HG03060 (cell line): ENCODE results near the gene BRINP3.
"Not testable (repeated sequence)": the region's sequence is repeated elsewhere in the genome, so short reads cannot be mapped to it uniquely, and the experiment has no call there.

Source experiments
- ATAC-seq: cut with Tn5 transposase; IDR thresholded peaks from one replicate; pipeline ENCODE4 v1.9.1; 2021; ENCODE audit warnings: low read depth, moderate number of reproducible peaks; ENCODE audit not compliant: unreplicated experiment

BRINP3 gene

DNA sequence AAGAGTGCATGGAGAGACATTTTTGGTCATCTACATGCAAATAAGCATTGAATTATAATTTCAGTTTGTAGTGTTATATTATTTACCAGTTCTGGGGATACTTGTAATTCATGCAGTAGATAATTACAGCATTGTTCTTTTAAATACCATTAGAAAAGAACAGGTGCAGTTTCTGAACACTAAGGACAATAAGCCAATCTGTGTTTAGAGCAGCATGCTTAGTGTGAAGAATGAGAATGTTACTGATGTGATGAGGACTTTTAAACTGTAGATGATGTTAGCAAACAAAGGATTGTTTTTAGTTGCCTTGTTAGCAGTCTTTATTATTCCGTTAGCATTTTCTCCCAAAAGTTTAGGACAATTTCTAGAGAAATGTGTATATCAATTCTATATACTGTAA is 348.3 kb downstream of the BRINP3 start:
- no peak for ATAC-seq

GRCh38 chr1:190126728-190127127 is 350.9 kb downstream of the BRINP3 start:
- no peak for ATAC-seq

GRCh38 chr1:190124068-190124467 is 353.6 kb downstream of the BRINP3 start:
- no peak for ATAC-seq

DNA sequence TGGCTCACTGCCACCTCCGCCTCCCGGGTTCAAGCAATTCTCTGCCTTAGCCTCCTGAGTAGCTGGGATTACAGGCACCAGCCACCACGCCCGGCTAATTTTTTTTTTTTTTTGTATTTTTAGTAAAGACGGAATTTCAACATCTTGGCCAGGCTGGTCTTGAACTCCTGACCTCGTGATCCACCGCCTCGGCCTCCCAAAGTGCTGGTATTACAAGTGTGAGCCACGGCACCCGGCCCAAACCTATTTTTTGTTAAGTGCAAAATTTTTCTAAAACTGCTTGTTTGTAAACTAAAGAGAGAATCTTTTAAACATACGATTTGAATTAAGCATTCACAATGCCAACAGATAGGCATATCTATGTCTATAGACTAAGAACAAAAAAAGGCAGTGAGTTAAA is 357.1 kb downstream of the BRINP3 start:
- ATAC-seq: not testable (repeated sequence)

- no peak for ATAC-seq
These were observed 358.0 kb downstream of the BRINP3 start for GRCh38 chr1:190119683-190120082.

GRCh38 chr1:190116921-190117320 is 360.7 kb downstream of the BRINP3 start:
- ATAC-seq: no peak

DNA sequence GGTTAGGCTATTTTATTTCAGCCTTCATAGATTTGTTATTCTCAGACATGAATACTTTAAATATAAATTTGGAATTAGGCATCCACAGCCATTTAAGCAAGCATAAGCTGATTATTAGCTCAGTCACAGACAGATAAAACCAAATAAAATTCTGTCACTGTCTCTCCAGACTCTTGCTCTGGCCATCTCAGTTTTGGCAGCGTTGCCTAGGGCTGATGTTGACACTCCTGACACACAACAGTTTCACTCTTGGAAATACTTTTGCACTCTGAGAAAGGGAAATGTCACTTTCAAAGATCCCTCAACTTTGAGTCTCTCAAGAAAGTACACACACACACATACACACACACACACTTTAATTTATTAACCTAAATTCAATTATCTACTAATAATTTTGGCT is 372.7 kb downstream of the BRINP3 start:
- ATAC-seq: no peak

GRCh38 chr1:190102757-190103326 is 374.8 kb downstream of the BRINP3 start:
- ATAC-seq: no peak

GRCh38 chr1:190101756-190102155 is 375.9 kb downstream of the BRINP3 start:
- ATAC-seq: no peak

DNA sequence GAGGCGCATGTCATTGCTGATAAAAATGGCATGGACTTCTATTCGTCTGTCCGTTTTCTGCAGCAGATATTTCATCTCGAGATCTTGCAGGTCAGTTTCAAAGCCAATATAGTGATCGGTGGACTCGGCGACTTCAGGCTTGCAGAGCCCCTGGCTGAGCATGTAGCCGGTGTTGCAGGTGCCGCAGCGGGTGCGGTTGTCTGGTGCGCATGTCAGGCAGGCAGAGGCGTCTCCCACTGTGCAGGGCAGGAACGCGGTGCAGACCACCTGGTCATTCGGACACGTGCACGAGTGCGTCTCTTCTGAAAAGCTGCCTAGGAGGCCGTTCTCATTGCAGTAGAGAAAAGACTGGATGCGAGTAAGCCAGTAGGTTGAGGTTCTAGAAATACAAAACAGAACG is 378.9 kb downstream of the BRINP3 start:
- ATAC-seq: no peak

DNA sequence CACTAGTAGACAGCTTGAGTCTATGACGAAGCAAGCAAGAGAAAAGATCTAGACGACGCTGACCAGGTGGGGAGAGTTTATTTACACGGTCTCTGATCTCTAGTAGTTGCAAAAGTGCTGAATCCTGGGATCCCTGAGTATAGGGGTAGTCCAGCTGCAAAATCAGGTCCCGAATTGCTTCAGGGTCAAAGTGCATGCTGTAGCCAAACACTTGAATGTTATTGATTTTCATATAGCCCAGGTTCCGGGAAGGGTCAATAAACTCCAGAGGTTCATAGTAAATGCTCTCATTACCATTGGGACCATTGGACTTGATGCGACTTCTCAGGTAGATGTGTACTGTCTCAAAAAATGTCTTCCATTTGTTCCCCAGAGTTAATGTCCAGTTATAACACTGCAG is 379.6 kb downstream of the BRINP3 start:
- no peak for ATAC-seq

GRCh38 chr1:190095596-190095995 is 382.1 kb downstream of the BRINP3 start:
- no peak for ATAC-seq

GRCh38 chr1:190084552-190084951 is 393.1 kb downstream of the BRINP3 start:
- no peak for ATAC-seq

GRCh38 chr1:190068304-190068703 is 409.4 kb downstream of the BRINP3 start:
- no peak for ATAC-seq

GRCh38 chr1:190067592-190067991 is 410.1 kb downstream of the BRINP3 start:
- peak; percentile 75 for ATAC-seq

DNA sequence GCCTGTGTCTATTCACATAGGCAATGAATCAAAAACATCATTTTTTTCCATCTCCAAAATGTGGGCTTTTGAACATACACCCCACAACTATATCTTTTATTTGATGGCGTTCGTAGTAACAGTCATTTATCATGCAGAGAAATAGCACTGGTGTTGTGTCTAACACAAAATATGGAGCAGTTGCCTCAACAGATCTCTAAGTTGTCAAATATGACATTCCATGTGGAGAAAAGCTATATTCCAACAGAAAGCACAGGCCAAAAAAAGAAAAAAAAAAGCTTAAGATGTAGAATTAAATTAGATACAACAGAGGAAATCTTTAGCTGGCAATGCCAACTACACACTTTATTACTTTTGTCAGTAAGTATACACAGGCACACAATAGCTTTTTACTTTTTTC is 411.7 kb downstream of the BRINP3 start:
- no peak for ATAC-seq

DNA sequence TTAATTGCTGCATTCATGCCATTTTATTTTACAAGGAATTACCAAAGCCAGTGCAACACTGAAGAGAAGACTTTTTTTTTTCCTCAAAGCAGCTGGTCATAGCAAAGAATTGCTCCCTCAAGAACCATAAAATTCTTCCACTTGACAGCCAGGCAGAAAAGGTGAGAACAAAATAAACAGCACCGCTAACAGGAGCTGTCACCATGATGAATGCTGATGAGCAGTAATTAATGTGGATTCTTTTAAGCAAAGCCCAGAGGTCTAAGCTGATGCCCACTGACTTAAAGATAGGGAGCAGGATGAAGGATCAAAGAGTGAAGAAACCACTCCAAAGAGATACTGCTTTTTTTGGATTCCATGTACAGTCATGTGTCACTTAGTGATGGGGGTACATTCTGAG is 428.4 kb downstream of the BRINP3 start:
- no peak for ATAC-seq
